ENCODE results near the gene CBX2. TPM values are rescaled to one million over a fixed set of nuclear protein-coding genes. Genes with fewer than 3 reads are reported as not detected.

CBX2 gene
- total RNA-seq, 4 donors from 2014 or later: 0.34 to 3.0 (median 0.68) TPM

GRCh38 chr17:79750650-79751545 is 27.1 kb upstream of the CBX2 start:
- TF ChIP-seq, protein P1, sequence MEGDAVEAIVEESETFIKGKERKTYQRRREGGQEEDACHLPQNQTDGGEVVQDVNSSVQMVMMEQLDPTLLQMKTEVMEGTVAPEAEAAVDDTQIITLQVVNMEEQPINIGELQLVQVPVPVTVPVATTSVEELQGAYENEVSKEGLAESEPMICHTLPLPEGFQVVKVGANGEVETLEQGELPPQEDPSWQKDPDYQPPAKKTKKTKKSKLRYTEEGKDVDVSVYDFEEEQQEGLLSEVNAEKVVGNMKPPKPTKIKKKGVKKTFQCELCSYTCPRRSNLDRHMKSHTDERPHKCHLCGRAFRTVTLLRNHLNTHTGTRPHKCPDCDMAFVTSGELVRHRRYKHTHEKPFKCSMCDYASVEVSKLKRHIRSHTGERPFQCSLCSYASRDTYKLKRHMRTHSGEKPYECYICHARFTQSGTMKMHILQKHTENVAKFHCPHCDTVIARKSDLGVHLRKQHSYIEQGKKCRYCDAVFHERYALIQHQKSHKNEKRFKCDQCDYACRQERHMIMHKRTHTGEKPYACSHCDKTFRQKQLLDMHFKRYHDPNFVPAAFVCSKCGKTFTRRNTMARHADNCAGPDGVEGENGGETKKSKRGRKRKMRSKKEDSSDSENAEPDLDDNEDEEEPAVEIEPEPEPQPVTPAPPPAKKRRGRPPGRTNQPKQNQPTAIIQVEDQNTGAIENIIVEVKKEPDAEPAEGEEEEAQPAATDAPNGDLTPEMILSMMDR (IDR thresholded peaks at IDR 0.05; ENCODE audit: low read depth): no peak

DNA sequence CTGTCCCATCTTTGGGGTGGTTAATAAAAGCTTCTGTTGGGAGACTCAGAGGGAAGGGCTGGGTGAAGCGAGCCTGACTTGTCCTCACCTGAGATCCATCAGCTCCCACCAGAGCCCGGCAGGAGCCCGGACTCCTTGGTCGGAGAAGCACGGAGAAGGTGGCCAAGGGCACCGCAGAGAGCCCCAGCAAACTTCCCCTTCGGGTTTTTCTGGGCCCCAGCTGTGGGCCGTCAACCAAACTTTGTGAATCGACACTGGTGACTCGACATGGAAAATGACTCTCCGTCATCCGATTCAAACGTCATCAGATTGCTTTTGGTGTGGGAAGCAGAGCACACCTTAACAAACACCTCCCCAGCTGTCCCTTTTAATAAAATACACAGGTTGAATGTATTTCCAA is 25.8 kb upstream of the CBX2 start:
- TF ChIP-seq, protein P1 (IDR thresholded peaks at IDR 0.05; ENCODE audit: low read depth): no peak

GRCh38 chr17:79754370-79754769 is 23.6 kb upstream of the CBX2 start:
- TF ChIP-seq, protein P1 (IDR thresholded peaks at IDR 0.05; ENCODE audit: low read depth): no peak

DNA sequence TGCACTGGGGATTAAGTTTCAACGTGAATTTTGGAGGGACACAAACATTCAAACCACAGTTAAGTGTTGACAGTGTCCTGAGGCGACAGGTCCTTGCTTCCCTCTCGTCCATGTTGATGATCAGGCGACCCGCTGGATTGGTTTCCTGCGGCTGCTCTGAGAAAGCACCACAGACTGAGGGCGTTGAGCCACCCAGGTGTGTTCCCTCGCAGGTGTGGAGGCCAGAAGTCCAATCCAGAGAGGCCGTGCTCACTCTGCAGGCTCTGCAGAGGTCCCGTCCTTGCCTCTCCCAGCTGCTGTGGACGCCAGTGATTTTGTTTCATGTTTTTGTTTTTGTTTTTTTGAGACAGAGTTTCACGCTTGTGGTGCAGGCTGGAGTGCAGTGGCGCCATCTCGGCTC is 22.4 kb upstream of the CBX2 start:
- TF ChIP-seq, protein P1 (IDR thresholded peaks at IDR 0.05; ENCODE audit: low read depth): no peak

DNA sequence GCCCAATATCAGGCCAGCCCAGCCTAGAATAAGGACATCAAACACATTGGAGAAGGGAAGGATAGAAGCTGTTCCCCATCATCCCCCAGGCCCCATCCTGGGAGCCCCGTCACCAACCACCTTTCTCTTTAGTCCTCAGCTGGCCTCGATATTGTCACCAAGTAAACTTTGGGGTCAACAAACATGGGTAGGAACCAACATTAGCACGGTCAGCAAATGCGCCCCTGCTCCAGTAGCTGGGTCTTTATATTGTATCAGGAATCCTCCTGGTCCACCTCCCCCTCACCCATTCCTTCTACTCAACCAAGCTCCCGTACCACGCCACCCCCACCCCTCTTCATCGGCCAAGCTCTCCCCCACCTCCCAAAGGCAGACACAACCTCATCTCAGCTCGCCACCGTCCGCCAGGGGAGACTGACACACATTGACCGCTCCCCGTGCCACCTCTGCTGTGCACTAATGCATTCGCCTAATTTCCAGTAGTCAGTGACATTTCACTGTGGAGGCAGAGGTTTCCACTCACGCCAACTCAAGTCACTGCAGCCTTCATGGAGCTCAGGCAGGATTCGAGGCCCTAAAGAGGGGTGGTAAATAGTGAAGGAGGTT is 20.7 kb upstream of the CBX2 start:
- TF ChIP-seq, protein P1 (IDR thresholded peaks at IDR 0.05; ENCODE audit: low read depth): no peak

- TF ChIP-seq, protein P1 (IDR thresholded peaks at IDR 0.05; ENCODE audit: low read depth): no peak
Observed at GRCh38 chr17:79758271-79758670, 19.7 kb upstream of the CBX2 start.

DNA sequence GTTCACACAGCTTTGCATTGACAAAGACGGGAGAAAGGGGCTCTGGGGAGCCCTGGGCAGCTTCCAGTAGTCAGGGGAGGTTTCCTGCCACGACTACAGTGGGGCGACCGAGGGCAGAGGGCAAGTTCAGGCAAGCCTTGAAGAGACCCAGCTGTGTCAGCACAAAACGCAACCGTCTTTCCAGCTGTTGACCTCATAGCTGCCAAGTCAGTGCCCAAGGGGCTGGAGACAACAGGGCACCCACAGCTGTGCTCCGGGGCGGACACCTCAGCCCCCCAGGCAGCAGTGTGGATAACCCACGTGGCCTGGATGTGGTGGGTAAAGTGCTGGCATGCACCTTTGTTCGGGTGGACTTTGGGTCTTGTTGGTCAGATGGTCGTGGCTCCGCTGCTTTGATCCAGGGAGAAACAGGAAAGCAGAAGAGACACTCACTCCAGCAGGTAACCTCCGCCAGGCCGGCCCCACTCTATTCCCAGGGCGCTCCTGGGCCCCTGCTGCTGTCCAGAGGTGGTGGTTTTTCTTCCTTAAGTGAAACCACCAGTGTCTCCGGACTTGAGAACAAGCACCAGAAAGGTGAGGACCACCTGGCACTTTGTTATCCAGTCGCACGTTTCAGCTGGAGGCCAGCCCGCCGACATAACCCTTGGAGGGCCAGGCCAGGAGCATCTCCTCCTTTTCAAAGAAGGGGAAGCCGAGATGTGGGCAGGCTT is 17.6 kb upstream of the CBX2 start:
- TF ChIP-seq, protein P1 (IDR thresholded peaks at IDR 0.05; ENCODE audit: low read depth): no peak

Data from subcutaneous adipose tissue (tissue), 4 donors.